Measurements from ENCODE around the gene FGF4.

FGF4 gene

DNA sequence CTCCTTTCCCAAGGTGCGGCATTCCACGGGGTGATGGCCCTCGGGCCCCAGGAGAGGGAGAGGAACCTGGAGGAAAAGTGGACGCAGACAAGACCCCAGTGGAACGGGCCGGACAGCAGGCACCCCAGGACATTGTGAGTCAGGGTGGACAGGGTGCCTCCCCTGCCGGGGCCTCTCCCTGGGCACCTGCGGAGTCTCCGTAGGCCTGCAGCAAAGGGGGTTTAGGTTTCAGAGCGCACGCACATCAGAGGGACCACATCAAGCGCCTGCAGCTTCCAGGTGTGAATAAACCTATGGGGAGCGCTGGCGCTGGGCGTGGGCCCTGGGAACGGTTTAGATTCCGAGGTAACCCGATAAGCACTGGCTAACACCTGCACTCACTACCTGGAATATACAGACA, 48.7 kb downstream of the FGF4 start:
- no peak for DNase-seq (ENCODE audit: low read depth, low spot score)

DNA sequence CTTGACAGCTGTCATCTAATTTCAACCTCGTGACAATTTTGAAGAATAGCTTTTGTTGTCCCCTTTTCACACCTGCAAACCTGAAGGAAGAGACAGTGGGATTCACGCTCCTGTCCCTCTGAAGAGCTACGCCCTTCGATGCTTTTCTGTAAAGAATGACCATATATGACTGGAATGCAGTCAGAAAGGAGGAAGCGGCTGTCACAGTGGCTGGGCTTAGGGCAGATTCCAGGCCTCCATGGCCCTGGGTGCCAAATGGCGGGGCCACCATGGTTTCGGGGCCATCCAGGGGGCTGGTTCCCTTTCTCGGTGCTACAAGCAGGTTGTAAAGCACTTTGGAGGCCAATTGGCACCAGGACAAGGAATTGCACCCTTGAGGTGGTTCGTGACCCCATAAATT, 49.1 kb downstream of the FGF4 start:
- no peak for DNase-seq (ENCODE audit: low read depth, low spot score)

DNA sequence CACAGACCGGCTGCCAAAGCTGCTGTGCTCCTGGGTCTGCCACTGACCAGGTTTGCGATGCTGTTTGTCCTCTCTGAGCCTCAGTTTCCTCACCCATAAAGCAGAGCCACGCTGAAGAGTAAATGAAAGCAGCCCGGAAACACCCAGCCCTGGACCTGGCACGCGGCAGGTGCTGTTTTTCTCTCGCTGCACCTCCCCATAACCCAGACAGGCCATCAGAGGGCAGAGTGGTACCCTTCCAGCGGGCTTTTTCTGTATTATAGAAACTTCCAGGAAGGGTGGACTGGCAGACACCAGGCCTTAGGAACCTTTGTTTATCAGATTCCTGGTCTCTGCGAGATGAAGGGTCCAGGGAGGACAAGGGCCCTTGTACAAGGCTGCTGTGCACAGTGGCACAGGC, 53.4 kb downstream of the FGF4 start:
- no peak for DNase-seq (ENCODE audit: low read depth, low spot score)

DNA sequence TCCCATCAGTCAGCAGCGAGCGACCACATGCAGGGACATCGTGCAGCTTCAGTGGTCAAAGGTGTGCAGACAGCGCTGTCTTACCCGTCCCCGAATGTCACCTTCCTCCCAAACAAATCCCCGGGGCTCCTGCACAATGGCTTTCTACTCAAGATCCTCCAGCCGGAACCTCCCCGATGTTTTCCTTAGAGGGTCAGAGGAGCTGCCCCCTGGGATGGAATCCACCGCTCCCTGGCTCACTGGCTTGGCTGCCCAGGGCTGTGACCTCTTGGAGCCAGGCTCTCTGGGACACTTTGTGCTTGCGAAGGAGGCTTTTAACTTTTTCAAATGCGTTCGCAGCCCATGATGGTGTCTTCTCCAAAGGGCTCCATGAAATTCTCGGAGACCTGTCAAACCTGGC, 54.0 kb downstream of the FGF4 start:
- no peak for DNase-seq (ENCODE audit: low read depth, low spot score)

All from activated naive CD8-positive, alpha-beta T cell treated with anti-CD3 and anti-CD28 coated beads, Interleukin-2, amount 50 U/mL, for 16 hours (primary cell).